Activated CD4-positive, alpha-beta T cell treated with anti-CD3 and anti-CD28 coated beads for 1 hour (primary cell): ENCODE results near the gene VPS13D.

Source experiments
- DNase-seq: peaks from one replicate; pipeline ENCODE4 v3.0.0-alpha.2; 2020

Gene VPS13D

DNA sequence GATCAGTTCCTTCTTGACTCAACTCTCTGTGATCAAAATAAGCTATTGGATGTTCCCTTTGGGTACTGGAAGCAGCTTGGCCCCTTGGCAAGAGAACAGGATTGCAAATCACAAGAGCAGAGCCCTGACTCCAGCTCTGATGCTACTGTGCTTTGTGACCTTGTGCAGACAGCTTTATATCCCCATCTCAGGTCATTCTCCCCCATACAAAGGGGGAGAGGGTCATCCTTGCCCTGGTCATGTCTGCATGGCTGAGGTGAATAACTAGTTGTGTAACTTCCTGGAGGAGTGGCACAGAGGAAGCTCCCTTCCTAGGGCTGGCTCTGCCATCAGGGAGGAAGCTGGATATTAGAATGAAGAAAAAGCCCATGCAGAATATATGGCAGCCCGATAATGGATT, 245.3 kb downstream of the VPS13D start:
- DNase-seq = no peak

DNA sequence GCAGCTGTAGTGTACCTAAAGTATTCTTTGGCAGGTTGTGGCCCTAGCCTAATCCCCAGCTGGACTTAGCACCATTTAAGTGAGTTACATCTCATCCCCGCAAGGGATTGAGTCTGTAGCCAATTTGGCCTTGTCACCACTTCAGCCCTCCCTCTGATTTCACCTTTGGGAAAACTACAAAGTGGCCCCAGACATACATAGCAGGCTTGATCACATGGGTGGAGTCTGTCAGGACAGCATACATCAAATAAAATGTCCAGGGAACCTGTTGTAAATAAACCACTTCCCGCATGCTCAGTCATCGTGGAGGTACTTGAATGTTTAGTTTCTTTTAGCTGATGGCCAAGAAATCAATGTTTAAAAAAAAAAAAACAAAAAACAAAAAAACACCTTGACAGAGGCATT, 245.7 kb downstream of the VPS13D start:
- no peak for DNase-seq

- DNase-seq = no peak
Measured at GRCh38 chr1:12475947-12476346, 246.1 kb downstream of the VPS13D start.

- DNase-seq = no peak
Measured at GRCh38 chr1:12477314-12477713, 247.5 kb downstream of the VPS13D start.

DNA sequence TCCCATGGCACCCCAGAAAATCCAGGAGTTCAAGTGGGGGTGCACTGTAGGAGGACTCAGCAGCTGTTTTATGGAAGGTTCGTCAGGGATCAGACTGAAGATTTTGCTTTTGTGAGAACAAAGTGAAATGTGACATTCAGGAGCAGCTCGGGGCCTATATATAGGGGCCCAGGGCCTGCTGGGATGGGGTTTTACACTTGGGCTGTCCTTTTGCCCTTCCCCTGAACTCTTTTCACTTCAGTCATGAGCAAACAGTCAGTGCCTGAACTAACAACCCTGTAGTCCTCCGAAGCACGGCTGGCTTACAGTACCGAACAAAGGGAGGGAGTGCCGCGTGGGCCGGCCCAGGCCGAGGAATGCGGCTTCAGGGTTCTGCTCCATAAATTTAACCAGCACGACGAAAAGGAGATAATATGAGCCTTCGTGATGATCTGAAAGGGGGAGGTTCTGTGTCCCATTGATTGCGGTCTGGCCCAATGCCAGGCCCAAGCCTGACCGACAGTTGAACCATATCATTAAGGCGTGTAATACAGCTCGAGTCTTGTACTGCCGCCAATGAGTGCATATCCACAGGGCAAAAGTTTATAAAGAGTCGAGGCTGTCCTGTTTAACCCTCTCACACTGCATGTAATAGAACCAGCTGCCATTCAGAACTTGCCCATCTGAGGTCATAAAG, 248.2 kb downstream of the VPS13D start:
- DNase-seq = no peak

DNA sequence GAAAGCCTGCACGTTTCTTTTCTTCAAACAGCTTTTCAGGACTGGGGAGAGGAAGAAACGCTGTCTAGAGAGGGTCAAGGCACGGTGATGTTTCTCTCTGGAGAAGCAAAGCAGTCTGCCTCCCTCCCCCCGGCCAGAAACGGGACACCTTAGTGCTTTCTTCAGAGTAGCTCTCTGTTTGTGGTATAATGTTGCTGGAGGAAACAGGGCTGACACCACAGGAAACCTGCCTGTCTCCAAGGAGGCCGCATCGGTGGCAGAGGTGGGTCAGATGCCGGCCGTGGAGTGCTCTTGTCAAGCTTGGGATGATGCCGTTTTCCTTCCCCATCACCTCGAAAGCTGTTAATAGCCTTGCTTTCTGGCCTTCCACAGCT, 248.8 kb downstream of the VPS13D start:
- DNase-seq = no peak

DNA sequence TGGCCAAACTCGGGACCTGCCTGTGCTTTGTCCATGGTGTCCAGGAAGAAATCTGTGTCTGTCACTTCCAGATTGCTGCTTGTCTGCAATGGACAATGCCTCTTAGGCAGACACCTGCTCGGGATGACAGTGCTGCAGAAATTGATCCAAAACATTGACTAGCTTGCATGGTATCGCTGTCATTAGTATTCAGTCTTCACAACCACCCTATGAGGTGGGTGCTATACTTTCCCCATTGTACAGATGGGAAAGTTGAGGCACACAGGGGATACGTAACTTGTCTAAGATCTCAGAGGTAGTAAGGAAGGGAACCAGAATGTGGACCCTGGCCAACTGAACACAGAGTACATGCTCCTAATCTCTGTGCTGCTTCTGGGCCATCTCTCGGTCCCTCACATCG, 249.5 kb downstream of the VPS13D start:
- no peak for DNase-seq

DNA sequence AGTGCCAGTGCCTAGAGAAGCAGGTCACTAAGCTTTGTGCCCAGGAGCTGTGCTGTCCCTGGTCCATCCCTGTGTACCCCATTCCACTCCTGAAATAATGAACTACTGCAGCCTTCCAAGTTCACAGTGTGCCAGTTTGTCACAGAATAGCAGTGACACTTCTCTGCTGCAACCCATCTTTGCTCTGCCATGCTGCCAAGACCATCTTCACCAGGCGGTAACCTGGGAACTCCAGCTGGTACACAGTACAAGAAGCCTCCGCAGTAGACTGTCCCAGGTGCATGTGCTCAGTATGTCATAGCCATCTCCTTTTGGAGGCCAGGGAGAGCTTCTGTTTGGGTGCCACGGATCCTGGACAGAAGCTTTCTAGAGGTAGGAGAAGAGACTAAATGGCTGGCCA, 250.2 kb downstream of the VPS13D start:
- no peak for DNase-seq

GRCh38 chr1:12480748-12481362, 251.0 kb downstream of the VPS13D start:
- no peak for DNase-seq

- no peak for DNase-seq
Measured at GRCh38 chr1:12481928-12482327, 252.1 kb downstream of the VPS13D start.

- DNase-seq = no peak
Measured at GRCh38 chr1:12482988-12483387, 253.2 kb downstream of the VPS13D start.

- no peak for DNase-seq
Measured at GRCh38 chr1:12485231-12486058, 255.6 kb downstream of the VPS13D start.

- no peak for DNase-seq
Measured at GRCh38 chr1:12486059-12486341, 256.2 kb downstream of the VPS13D start.

DNA sequence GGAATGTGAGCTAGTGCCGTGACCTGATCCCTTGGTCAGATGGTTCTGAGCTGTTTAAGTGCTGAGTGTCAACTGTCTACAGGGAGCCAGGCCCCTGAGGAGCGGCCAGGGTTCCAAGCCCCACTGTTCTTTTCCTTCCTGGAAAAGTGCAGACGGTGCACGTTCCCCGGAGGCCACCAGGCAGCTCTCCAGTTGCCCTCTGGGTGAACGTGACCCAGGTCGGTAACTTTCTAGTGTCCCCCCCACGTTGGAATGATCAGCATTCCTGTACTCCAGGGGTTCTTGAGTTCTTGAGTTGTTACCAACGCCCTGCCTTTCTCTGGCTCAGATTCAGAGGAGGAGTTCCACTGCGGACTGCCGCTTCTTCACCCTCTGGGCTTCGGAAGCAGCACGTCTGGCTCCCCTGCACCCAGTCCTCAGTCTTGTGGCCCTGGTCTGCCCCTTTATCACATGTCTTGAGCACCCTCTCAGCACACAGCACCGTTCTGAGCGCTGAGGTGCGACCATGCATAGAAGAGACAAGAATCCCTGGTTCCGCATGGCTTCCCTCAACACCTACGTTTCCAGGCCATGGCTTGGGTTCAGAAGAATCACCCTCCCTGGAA, 256.7 kb downstream of the VPS13D start:
- DNase-seq = no peak

- no peak for DNase-seq
Measured at GRCh38 chr1:12487520-12487919, 257.7 kb downstream of the VPS13D start.

GRCh38 chr1:12488666-12489354, 259.0 kb downstream of the VPS13D start:
- DNase-seq = no peak

DNA sequence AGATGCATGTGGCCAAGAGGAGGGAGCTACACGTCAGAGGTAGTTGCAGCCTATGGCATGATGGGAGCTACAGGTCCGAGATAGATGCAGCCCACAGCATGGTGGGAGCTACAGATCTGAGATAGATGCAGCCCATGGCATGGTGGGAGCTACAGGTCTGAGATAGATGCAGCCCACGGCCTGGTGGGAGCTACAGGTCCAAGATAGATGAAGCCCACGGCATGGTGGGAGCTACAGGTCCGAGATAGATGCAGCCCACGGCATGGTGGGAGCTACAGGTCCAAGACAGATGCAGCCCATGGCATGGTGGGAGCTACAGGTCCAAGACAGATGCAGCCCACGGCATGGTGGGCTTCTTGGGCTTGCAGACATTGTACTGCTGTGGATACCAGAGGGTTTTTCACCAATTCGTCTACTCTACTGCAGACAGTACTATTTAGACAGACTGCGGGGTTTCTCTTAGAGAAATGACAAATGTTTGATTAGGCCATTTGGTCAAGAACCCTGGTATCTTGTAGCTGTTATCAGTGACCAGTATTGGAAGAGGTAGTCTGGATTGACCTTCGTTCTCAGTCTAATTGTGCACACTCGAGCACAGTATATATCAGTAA, 260.8 kb downstream of the VPS13D start:
- DNase-seq = no peak

DNA sequence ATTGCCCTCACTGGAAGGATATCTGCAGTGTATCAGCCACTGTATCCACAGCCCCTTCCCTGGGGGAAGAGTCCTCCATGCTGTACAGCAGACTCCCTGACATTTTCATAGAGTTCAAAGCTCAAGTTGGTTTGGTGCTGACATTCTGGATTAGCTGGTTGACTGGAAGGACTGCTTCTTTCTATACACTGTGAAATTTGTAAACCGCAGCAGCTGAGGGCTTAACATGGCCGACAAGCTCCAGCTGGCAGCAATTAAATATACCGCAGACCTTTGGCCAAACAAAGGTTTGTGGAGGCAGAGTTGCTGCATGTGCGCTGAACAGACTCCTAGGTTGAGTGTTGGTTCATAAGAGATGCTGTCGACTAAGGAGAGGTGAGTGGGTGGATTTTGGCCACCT, 261.8 kb downstream of the VPS13D start:
- no peak for DNase-seq

DNA sequence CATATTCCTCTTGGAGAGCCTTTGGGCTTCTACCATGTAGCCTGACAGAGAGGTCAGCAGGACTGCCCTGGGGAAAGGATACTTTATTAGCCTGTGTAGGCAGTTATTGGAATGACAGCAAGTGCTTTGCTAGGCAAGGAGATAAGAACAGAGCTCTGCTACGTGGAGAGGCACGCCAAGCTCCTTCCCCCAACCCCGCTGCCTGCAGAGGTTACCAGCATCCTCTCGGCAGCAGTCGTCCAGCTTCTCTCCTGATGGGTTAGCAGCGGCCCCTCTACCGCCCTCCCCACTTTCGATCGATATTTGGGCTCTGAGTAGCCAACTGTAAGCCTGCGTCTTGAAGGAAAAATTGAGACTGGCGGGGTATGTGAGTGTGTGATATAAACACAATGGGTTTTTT, 265.9 kb downstream of the VPS13D start:
- DNase-seq = no peak

DNA sequence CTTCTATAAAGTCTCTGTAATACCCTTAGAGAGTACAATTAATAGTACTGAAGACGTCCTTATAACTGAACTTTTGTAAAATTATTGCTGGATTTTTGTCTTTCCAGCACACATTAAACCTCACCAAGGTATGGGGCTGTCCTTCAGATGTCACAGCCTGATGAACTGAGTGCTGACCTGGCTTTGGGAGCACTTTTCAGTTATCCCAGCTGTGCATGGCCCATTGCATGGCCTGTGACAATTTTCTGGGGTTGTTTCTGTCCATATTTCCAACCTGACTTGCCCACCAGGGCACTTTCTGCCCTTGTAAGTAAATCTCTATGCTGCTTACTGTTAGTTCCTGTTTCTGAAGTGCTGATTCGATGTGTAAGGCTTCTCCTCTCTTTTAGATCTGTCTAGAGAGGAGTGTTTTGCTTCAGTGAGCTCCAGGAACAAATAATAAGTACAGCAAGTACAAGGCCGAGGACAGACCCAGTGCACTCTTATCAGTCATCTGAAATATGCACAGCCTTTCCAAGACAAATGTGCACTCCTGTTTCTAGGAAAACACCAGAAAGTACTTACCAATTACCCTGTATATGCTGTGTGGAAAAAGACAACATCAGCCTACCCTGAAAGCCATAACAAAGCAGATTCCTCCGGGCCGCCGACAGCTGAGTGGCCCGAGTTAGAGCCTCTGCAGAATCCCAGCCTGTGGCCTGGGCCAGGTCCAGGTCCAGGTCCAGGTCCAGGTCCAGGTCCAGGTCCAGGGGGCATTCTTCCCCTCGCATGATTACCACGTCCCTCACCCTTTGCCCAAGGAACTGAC, 266.5 kb downstream of the VPS13D start:
- no peak for DNase-seq

- DNase-seq = no peak
Measured at GRCh38 chr1:12499539-12500240, 269.9 kb downstream of the VPS13D start.
